HEK293T (cell line): ENCODE measurements around the gene TRIP13.
"Not testable (repeated sequence)": the region's sequence is repeated elsewhere in the genome, so short reads cannot be mapped to it uniquely, and the experiment has no call there.

Experiments
- CTCF ChIA-PET: fragments of 350-600 bp; formaldehyde crosslinking; extraction: SDS; loops from one replicate; lab custom pipeline; 2021; ENCODE audit warnings: antibody characterized with exemption, inconsistent platforms; lab: Yijun Ruan, JAX
- POLR2A ChIA-PET: fragments of 350-600 bp; formaldehyde crosslinking; extraction: SDS; loops from one replicate; lab custom pipeline; 2020; ENCODE audit warnings: antibody characterized with exemption, inconsistent platforms; lab: Yijun Ruan, JAX
- DNase-seq: peaks from one replicate; pipeline ENCODE4 v3.0.0; 2012; ENCODE audit warnings: mixed read lengths; ENCODE audit errors: extremely low spot score
- ARNT ChIP-seq: fragments of 450-650 bp; IDR thresholded peaks from 2 replicates; pipeline ENCODE4 v1.6.1; 2017; ENCODE audit warnings: mild to moderate bottlenecking
- BHLHE40 ChIP-seq: fragments of 450-650 bp; IDR thresholded peaks from 2 replicates; pipeline ENCODE4 v1.6.1; 2016; ENCODE audit warnings: mild to moderate bottlenecking, moderate library complexity, borderline replicate concordance
- CTBP1 ChIP-seq: fragments of 450-650 bp; IDR thresholded peaks from 2 replicates; pipeline ENCODE4 v1.6.1; 2016; ENCODE audit warnings: borderline replicate concordance
- ELF4 ChIP-seq: fragments of 450-650 bp; IDR thresholded peaks from 2 replicates; pipeline ENCODE4 v1.6.1; 2017; ENCODE audit warnings: antibody characterized with exemption
- FOXA1 ChIP-seq: fragments of 450-650 bp; IDR thresholded peaks from 2 replicates; pipeline ENCODE4 v1.6.1; 2016; ENCODE audit warnings: mild to moderate bottlenecking
- FOXK2 ChIP-seq: fragments of 450-650 bp; IDR thresholded peaks from 2 replicates; pipeline ENCODE4 v1.6.1; 2016; ENCODE audit warnings: mild to moderate bottlenecking
- FOXM1 ChIP-seq: fragments of 450-650 bp; IDR thresholded peaks from 2 replicates; pipeline ENCODE4 v1.6.1; 2017; ENCODE audit warnings: mild to moderate bottlenecking, borderline replicate concordance
- HDGF ChIP-seq: fragments of 450-650 bp; IDR thresholded peaks from 2 replicates; pipeline ENCODE4 v1.6.1; 2017; ENCODE audit warnings: antibody characterized with exemption, borderline replicate concordance
- L3MBTL2 ChIP-seq: fragments of 450-650 bp; conservative IDR thresholded peaks from 2 replicates; pipeline ENCODE4 v1.6.1; 2016; ENCODE audit warnings: mild to moderate bottlenecking
- LEF1 ChIP-seq: fragments of 450-650 bp; IDR thresholded peaks from 2 replicates; pipeline ENCODE4 v1.6.1; 2017; ENCODE audit warnings: mild to moderate bottlenecking, borderline replicate concordance
- NFRKB ChIP-seq: fragments of 450-650 bp; IDR thresholded peaks from 2 replicates; pipeline ENCODE4 v1.6.1; 2016; ENCODE audit warnings: mild to moderate bottlenecking, moderate library complexity
- SP1 ChIP-seq: fragments of 450-650 bp; IDR thresholded peaks from 2 replicates; pipeline ENCODE4 v1.6.1; 2017
- SUZ12 ChIP-seq: fragments of 450-650 bp; IDR thresholded peaks from 2 replicates; pipeline ENCODE4 v1.6.1; 2016; ENCODE audit warnings: mild to moderate bottlenecking
- TARDBP ChIP-seq: fragments of 450-650 bp; IDR thresholded peaks from 2 replicates; pipeline ENCODE4 v1.6.1; 2016
- ZNF384 ChIP-seq: fragments of 450-650 bp; IDR thresholded peaks from 2 replicates; pipeline ENCODE4 v1.6.1; 2016
- TF ChIP-seq, protein P1 (sequence below): fragments of 450-650 bp; IDR thresholded peaks from 2 replicates; pipeline ENCODE4 v1.6.1; 2016

The TRIP13 gene

DNA sequence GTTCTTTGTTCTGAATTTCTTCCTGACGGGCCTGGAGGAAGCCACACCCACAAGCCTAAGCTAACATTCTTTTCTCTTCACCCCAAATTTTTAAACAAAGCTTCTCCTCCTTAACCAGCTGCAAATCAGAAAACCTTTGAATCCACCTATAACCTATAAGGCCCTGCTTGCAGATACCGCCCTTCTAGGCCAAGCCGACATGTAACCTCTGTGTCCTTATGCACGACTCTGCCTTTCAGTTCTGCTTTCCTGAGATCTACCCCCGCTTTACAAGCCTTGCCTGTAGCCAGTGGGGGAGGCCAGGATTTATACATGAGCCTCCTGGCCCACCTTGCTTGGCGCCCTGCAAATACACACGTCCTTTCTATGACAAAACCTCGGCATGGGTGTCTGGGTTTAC lies 19.4 kb upstream of the TRIP13 start:
- no peak for DNase-seq
- TF ChIP-seq FOXM1, result no peak
- no peak for TF ChIP-seq L3MBTL2
- no peak for TF ChIP-seq SP1
- no peak for TF ChIP-seq TARDBP
- no peak for TF ChIP-seq LEF1
- TF ChIP-seq BHLHE40, result no peak
- no peak for TF ChIP-seq NFRKB
- TF ChIP-seq HDGF, result no peak
- TF ChIP-seq, protein P1, sequence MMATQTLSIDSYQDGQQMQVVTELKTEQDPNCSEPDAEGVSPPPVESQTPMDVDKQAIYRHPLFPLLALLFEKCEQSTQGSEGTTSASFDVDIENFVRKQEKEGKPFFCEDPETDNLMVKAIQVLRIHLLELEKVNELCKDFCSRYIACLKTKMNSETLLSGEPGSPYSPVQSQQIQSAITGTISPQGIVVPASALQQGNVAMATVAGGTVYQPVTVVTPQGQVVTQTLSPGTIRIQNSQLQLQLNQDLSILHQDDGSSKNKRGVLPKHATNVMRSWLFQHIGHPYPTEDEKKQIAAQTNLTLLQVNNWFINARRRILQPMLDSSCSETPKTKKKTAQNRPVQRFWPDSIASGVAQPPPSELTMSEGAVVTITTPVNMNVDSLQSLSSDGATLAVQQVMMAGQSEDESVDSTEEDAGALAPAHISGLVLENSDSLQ, result no peak
- no peak for TF ChIP-seq ZNF384
- ChIA-PET CTCF (interaction anchor here (0.9 kb wide), 1 partner anchor 203 kb away, joined by 3 read pairs; no protein-coding TSS in a partner anchor), POLR2A (no interaction called here)

DNA sequence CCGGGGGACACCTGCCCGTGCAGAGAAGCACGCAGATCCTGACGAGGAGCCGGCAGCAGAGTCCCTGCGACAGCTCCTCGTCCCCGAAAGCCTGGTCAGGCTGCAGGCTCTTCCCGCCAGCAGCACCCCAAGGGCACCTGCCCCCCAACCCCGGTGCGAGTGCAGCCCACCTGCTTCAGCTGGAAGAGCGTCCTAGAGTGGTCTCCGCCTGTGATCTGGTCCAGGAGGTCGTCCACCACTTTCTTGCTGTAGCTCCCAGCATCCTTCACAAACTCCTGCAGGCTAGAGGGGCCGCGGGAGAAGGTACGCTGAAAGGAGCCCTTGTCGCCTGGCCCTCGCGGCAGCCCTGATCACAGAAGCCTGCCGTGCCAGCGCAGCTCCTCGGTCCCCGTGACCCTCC lies 16.8 kb upstream of the TRIP13 start:
- ChIA-PET CTCF (no interaction called here), POLR2A (no interaction called here)

DNA sequence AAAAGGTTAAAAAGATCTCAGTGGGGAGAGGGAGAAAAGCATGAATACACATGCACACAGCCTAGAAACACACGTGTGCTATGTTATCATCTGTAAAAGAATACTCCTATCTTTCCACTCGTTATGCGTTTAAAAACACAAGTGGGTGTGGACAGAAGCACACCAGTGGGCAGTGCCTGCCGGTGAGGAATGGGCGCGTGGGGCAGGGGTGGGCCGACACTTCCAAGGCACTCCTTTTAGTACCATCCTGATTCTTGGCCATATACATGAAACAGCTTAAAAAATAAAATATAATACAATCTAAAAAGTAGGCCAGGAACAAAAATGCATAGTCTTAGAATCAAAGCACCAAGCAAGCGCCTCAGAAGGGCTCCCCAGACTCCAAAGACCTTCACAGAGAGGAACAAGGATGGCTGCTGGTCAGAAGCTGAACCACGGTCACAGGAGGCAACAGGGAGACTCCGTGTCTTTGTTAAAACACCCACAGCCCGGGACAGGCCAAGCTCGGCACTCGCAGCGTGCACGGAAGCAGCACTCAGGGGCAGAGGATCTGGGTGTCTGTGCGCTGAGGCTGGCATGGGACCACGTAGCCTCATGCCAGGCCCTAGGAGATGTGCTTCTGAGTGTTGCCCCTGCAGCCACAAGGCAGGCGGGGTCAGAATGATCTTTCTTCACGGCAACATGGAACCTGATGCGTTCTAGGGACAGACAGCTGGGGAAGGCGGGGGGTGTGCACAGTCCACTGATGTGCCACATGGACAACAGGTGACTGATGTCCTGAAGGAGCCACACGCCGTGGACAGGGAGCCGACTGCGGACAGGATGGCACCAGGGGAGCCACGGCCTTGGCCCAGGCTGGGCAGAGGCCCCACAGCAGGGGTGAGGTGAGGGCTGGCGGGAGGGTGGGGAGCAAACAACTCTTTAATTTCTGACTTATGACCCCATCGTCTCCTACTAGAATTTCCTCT lies 16.0 kb upstream of the TRIP13 start:
- DNase-seq, result no peak
- ChIA-PET CTCF (no interaction called here), POLR2A (interaction anchor here (1.3 kb wide), 1 partner anchor 16 kb away, joined by 3 read pairs; the partner anchor contains the start of genes BRD9 and TRIP13)
- TF ChIP-seq NFRKB, result no peak
- no peak for TF ChIP-seq LEF1
- TF ChIP-seq SP1, result no peak
- no peak for TF ChIP-seq FOXK2
- TF ChIP-seq FOXA1, result no peak
- TF ChIP-seq BHLHE40, result no peak
- TF ChIP-seq, protein P1, result no peak
- no peak for TF ChIP-seq ZNF384
- TF ChIP-seq TARDBP, result no peak
- TF ChIP-seq FOXM1, result no peak
- TF ChIP-seq ELF4, result no peak
- no peak for TF ChIP-seq SUZ12
- TF ChIP-seq L3MBTL2, result no peak
- TF ChIP-seq HDGF, result no peak
- TF ChIP-seq CTBP1, result no peak
- no peak for TF ChIP-seq ARNT

More for the DNA sequence above, 16.8 kb upstream of the TRIP13 start:
- DNase-seq, result no peak
- TF ChIP-seq ELF4, result no peak
- no peak for TF ChIP-seq ARNT
- TF ChIP-seq FOXA1, result no peak
- no peak for TF ChIP-seq SUZ12
- TF ChIP-seq, protein P1, result no peak
- no peak for TF ChIP-seq L3MBTL2
- TF ChIP-seq CTBP1, result no peak
- TF ChIP-seq LEF1, result no peak
- no peak for TF ChIP-seq BHLHE40
- TF ChIP-seq TARDBP, result no peak
- no peak for TF ChIP-seq ZNF384
- TF ChIP-seq SP1, result no peak
- TF ChIP-seq FOXM1, result no peak
- TF ChIP-seq HDGF, result no peak
- TF ChIP-seq NFRKB, result no peak
- TF ChIP-seq FOXK2, result no peak

DNA sequence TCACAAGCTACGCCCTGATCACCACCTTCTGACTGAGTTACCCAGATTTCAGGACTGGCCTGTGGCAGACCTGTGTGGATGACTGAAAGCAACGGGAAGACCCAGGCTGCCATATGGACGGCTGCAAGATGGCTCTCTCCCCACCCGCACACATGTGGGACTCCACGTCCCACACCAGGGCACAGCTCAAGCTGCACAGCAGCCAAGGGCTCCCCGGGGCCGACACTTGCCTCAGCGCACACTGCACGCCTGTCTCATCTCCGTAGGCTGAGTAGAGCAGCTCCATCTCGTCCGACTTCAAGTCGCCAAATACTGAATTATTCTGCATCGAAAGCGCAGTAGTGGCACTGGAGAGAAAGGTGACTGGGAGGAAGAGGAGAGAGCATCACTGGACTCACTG lies 14.6 kb upstream of the TRIP13 start:
- ChIA-PET CTCF (no interaction called here), POLR2A (interaction anchor here (1.3 kb wide), 1 partner anchor 14 kb away, joined by 3 read pairs; the partner anchor contains the start of genes BRD9 and TRIP13)
- DNase-seq, result no peak
- TF ChIP-seq, protein P1, result no peak
- TF ChIP-seq FOXM1, result no peak
- no peak for TF ChIP-seq ARNT

DNA sequence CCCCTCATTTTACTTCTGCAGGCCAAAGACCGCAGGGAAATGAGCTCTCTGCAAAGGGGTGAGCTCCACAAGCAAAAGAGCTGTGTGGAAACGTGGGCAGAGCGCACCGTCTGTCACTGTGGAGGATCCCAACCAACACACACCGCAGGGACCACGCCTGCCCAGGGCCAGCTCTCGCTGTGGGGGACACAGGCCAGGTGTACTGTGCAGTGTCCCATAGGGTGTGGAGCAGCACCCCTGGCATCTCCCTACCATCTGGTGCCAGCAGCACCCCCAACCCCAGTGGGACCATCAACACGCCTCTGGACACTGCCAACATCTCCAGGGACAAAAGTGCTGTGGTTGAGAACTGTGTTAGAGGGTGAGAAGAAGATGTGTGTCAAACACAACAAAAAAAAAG lies 14.0 kb upstream of the TRIP13 start:
- POLR2A ChIA-PET, result not testable (repeated sequence)

DNA sequence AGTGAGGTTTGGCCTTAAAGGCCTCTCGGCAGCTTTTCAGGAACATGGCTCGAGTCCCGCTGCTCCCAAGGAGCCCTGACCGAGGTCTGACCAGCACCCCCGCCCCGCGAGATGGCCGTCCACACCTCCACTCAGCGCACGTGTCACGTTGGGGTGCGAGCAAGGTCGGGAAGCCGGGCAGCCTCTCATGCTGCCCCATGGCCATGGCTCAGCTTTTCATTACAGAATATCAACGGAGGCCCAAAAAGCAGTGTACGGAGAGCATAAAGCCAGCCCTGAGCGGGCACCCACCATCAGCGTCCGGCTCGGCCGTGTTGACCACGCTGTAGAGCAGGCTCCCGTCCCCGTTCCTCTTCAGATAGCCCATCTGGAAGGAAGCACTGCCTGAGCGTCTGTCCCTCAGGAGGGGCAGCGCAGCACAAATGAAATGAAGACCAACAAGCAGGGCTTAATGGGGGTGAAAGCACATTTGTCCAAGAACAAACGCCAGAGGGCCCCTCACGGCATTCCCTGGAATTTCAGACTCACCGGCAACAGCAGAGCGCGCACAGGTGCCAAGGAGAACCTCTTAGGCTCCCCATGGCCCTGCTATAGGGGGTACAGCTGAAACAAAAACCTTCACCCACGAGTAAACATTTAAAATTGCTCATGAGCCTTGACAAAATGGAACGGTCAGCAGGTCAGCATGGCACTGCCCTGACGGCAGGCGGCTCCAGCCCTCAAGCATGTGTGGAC lies 11.7 kb upstream of the TRIP13 start:
- CTCF ChIA-PET, result no interaction called here
- no peak for DNase-seq
- POLR2A ChIA-PET, result interaction anchor here (0.8 kb wide), 2 partner anchors 12 to 19 kb away, joined by 3 to 4 read pairs; partner anchors contain the start of genes BRD9 and TRIP13
- TF ChIP-seq SUZ12, result no peak
- TF ChIP-seq ELF4, result no peak
- TF ChIP-seq FOXA1, result no peak
- TF ChIP-seq HDGF, result no peak
- TF ChIP-seq BHLHE40, result no peak
- no peak for TF ChIP-seq TARDBP
- no peak for TF ChIP-seq LEF1
- TF ChIP-seq, protein P1, result no peak
- no peak for TF ChIP-seq ARNT

More for the DNA sequence above, 14.0 kb upstream of the TRIP13 start:
- DNase-seq, CTCF ChIA-PET: not testable (repeated sequence)
